SK-N-DZ (cell line): ENCODE data around the gene CAPN8.

Experiments
- small RNA-seq, 2 experiments: library from RNA; depleted of rRNA; stranded (forward); fragments of <200 nt; gene quantifications; one replicate each; pipeline ENCODE3, GENCODE V24; 2014

Gene CAPN8

Small RNA genes within 50 kb of the gene (small RNA-seq; reads per million reads assigned to genes)
- gene RNU6-1248P (0 reads per million in 2 experiments), gene SNRPEP10 (0 reads per million in 2 experiments)
